IPS-NIHi7 (cell line): ENCODE measurements around the gene BTBD19.
"Not testable (repeated sequence)": the region's sequence is repeated elsewhere in the genome, so short reads cannot be mapped to it uniquely, and the experiment has no call there.

Experiments used
- DNase-seq: peaks from one replicate; pipeline ENCODE4 v3.0.0; 2012; ENCODE audit warnings: mixed read lengths; ENCODE audit errors: extremely low spot score

The BTBD19 gene

GRCh38 chr1:44828003-44828651 is 19.8 kb downstream of the BTBD19 start:
- no peak for DNase-seq

DNA sequence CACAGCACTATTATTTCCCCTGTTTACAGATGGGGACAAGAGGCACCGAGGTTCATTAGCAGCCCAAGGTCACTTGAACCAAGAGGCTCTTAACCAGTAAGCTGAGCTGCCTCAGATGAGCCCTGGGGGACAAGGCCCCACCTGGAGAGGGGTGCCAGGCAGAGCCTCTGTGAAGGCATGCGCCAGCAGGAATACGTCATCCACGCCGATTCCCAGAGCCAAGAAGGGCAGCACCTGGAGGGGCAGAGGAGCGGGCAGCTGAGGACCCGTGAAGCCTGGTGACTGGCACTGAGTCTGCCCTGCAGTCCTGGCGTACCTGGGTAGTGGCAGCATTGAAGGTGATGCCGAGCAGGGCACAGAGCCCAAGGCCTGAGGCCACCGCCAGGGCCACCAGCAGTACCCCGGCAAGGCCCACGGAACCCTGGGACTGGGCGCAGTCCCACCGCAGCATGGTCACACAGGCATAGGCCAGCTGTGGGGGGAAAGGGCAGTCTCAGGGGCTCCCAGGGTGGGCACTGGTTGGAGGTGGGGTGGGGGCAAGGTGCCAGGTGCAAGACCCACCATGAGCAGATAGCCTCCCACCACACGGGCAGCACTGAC is 20.6 kb downstream of the BTBD19 start:
- DNase-seq = no peak

- DNase-seq = no peak
Observed at GRCh38 chr1:44829506-44830384, 21.4 kb downstream of the BTBD19 start.

DNA sequence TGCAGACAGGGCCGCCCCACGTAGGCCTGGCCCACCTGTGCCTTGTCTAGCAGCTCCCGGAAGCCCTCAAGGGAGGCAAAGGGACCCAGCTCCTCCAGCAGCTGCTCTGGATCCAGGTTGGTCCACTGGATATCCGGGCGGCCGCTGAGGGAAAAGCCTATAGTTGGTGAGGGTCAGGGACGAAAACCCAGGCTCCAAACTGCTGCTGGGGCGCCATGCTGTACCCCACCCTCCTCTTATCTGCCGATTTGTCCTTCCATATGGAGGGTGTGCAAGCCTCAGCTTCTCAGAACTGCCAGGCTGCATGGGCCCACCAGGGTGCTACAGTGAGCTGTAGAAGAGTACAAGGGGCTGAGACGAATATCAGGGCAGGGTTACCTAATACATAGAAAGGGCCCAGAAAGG is 22.6 kb downstream of the BTBD19 start:
- no peak for DNase-seq

DNA sequence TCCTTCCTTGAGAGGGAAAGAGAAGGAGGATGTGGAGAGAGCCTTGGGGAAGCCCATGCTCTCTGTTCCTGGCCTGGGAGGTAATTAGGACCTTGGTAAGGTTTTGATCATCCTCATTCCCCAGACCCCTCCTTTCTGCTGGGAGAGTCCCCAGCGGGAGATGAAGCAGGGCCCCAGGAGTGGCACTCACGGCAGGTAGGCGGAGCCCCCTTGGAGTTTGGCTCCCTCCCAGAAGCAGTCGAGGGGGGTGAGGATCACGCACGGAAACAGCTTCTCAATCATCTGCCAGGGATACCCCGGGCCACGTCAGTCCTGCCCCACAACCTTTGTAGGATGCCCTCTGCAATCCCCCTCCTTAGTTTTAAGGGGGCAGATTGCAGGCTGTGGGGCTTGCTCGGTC is 23.2 kb downstream of the BTBD19 start:
- DNase-seq = no peak

GRCh38 chr1:44832056-44832705 is 23.9 kb downstream of the BTBD19 start:
- DNase-seq = no peak

DNA sequence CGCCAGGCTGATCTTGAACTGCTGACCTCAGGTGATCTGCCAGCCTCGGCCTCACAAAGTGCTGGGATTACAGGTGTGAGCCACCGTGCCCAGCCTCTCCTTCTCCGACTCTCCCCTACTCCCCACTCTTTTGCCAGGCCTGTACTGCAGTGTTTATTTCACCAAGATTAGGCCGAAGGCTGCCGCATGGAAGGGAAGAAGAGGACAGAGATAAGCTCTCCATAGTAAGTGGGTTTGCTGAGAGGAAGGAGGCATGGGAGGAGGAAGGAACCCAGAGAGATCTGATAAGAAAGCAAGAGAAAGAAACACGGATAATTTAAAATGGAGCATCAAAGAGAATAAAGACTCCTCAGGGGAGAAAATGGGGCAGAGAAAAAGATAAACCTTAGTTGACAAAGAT is 26.0 kb downstream of the BTBD19 start:
- no peak for DNase-seq

- DNase-seq = peak; percentile 86
Observed at GRCh38 chr1:44835738-44836675, 27.7 kb downstream of the BTBD19 start.

DNA sequence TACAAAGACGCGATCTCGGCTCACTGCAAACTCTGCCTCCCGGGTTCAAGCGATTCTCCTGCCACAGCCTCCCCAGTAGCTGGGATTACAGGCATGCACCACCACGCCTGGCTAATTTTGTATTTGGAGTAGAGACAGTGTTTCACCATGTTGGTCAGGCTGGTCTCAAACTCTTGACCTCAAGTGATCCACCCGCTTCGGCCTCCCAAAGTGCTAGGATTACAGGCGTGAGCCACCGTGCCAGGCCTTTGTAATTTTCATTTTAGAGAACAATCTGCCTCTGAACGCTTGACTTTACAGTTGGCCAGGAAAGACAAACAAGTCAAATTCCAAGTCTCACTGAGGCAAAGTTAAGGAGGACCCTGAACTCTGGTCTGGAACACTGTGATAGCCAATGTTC is 30.0 kb downstream of the BTBD19 start:
- DNase-seq = not testable (repeated sequence)

DNA sequence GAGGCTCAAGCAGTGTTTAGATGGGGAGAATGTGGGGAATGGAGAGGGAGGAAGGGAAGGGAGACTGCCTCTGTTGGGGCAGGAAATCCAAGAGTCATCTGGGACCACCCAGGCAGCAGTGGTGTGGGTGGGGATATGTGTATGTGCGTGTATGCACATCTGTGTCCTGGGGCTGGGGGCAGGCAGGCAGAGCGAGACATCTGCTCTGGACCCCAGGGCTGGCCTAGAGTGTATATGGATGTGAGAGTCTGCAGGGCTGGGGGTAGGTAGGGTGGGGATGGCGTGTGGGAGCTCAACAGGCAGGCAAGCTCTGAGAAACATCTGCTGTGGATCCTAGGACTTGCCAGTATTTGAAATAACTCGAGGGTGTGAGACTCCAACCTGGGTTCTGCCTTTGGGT is 31.3 kb downstream of the BTBD19 start:
- DNase-seq = no peak

- DNase-seq = no peak
Observed at GRCh38 chr1:44842486-44842861, 34.2 kb downstream of the BTBD19 start.

DNA sequence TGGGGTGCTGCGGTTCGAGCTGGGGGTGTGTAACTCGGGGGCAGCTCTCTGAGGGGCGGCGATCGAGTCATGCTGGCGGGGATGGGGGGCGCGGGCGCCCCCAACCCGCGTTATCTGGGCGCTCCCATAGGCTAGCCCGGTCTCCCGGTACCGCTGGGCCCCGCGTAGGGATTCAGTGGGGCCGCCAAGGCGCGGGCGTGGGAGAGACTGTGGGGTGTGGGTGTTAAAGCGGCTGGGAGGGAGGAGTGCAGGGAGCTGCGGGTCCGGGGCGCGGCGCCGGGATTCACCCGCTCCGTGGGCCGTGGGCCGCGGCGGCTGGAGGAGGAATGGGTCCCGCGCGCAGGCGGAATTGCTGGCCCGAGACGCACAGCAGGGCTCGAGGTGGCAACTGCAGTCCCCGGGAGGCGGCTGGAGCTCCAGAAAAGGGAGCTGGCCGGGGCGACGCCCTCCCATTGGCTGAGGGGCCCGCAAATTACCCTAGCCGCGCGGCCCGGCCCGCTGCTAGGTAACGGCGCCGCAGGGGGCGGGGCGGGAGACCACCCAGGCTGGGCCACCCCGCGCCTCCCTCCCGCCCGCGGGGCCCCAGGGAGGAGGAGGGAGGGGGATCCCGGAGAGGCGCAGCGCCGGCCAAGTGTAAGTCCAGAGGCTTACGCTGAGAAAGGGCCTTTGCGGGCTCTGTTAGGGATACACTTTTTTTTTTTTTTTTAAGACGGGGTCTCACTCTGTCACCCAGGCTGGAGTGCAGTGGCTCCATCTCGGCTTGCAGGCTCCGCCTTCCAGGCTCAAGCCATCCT is 34.7 kb downstream of the BTBD19 start, which contains the start of gene PTCH2:
PTCH2 (minus strand) TSS at position 392 of the 794 bp plus-strand sequence; CDS start at position 71, 321 bp downstream.
- DNase-seq = peak; percentile 98

- DNase-seq = no peak
Observed at GRCh38 chr1:44846985-44847384, 38.7 kb downstream of the BTBD19 start.

GRCh38 chr1:44847845-44848244 is 39.5 kb downstream of the BTBD19 start:
- DNase-seq = no peak

DNA sequence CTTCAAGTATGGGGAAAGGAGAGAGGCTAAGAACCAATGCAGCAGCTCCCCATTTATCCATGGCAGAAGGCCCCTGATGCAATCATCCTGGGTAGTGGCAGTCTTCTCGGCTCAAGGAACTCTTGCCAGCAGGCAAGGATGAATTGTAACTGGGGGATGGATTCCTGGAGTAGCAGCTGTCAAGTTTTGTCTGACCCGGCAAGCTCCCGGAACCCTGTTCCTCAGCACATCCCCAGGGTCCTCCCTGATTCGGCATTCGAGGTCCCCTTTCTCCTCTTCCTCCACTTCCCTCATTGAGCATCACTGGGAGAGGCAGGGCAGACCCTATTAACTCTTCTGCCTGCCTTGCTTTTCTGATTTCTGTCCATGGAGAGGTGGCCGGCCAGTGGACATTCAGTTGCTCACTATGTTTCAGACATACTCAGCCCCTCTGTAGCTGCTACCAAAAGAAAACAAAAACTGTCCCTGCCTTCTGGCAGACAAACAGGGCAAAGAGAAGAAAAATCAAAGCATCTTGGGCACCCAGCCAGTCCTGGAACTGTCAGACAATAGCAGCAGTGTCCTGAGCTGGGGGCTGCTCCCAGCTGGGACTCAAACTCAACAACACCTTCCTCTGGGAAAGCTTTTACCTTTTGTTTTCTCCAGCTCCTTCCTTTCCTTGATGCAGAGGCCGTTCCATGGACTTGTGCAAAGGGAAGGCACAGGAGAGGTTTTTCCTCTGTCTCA is 40.3 kb downstream of the BTBD19 start:
- DNase-seq = no peak

GRCh38 chr1:44849575-44850132 is 41.3 kb downstream of the BTBD19 start:
- DNase-seq = no peak

- DNase-seq = no peak
Observed at GRCh38 chr1:44851308-44851707, 43.0 kb downstream of the BTBD19 start.

DNA sequence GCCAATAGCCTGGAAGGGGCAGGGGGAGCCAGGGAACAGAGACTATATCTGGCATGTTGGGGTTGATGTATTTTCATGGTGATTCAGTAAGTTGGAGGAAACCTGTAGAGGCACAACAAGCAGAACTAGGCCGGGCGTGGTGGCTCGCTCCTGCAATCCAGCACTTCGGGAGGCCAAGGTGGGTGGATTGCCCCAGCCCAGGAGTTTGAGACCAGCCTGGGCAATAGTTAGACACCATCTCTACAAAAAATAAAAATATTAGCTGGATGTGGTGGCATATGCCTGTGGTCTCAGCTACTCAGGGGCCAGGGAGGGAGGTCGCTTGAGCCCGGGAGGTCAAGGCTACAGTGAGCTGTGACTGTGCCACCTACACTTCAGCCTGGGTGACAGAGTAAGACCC is 44.9 kb downstream of the BTBD19 start:
- no peak for DNase-seq

DNA sequence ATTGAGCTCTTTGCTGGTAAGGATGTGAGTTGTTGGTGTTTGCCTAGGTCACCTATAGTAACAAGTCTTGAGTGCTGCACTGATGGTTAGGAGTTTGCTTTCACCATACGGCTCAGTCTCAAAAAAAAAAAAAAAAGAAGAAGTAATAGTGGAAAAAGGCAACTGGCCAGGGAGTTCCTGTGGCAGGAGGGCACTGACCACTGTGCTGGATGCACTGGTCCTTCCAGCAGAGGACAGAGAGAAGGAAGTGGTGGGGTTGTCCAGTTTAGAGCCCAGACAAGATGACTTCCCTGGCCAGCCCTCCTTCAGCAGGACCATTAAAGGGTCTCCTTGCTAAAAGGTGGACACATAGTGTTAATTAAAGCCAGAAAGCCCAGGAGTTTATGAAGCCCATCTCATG is 46.6 kb downstream of the BTBD19 start:
- DNase-seq = no peak
